Body of pancreas (tissue), 4 donors: ENCODE results near the gene MFAP2.

Experiments
- CTCF ChIP-seq, 7 experiments: fragments of 450-650 bp in 4 of 7; fragments of 200-600 bp in 3 of 7; sonication (generic) in 3 of 7; IDR thresholded peaks; one replicate each; pipeline ENCODE4 v1.5.1; 2016 to 2019; ENCODE audit warnings: antibody characterized with exemption in 7 of 7
- POLR2A ChIP-seq, 3 donors: fragments of 450-650 bp; IDR thresholded peaks; one replicate each; pipeline ENCODE4 v1.6.1; 2016; ENCODE audit warnings: antibody characterized with exemption in 3 of 3, mild to moderate bottlenecking in 2 of 3

GRCh38 chr1:16924919-16925477 is 55.4 kb downstream of the MFAP2 start:
- TF ChIP-seq CTCF (IDR thresholded peaks at IDR 0.05) (no peak), POLR2A (IDR thresholded peaks at IDR 0.05) (no peak)
